Activated CD8-positive, alpha-beta memory T cell treated with anti-CD3 and anti-CD28 coated beads for 4 hours (primary cell): Measurements from ENCODE around the gene EPHB4.
"Not testable (repeated sequence)": the region's sequence is repeated elsewhere in the genome, so short reads cannot be mapped to it uniquely, and the experiment has no call there.

ENCODE experiments used
- DNase-seq, 2 donors: peaks; one replicate each; pipeline ENCODE4 v3.0.0-alpha.2; 2020; ENCODE audit warnings: low read depth in 2 of 2

The EPHB4 gene

DNA sequence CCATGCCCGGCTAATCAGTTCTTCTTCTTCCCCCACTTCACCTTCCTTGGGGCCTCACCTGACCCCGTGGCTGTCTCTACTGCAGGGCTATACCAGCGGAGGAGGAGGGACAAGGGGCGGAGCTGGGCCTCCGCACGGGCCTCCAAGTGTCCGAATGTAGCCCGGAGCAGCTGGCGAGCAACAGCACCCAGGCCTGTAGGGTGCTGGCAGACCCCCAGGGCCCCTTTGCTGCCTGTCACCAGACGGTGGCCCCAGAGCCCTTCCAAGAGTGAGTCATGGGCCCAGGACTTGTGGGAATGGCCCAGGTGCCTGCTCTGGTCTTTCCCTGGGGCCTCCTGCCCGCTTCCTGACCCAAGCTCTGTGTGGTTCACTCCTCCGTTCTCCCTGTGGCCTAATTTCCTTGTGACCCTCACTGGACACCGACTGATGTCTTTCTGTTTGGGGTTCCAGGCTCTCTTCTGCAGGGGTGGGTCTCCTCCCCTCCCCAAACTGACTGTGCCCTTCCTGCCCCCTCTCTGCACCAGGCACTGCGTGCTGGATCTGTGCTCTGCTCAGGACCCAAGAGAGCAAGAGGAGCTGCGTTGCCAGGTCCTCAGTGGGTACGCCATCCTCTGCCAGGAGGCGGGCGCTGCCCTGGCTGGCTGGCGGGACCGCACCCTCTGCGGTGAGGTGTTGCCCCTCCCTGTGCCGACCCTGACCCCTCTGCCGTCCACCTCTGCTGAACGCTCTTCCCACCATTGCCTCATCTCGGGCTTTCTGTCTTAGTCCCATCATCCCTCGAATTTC is 35.2 kb downstream of the EPHB4 start:
- DNase-seq, result no peak

DNA sequence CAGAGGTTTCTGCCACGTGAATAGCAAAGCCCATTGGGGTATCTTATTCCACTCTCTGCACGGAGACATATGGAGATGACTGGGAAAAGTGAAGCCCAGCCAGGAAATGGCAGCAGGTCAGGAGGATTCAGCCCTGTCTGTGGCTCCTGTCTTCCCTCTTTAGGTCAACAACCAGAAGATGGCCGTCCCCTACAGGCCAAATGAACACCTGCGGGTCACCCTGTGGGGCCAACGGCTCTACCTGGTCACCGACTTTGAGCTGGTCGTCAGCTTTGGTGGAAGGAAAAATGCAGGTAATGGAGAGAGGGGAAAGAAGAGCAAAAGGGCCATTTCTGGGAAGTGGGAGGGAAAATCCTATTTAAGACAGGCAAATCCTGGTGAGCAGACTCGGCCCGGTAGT is 38.3 kb downstream of the EPHB4 start:
- no peak for DNase-seq

DNA sequence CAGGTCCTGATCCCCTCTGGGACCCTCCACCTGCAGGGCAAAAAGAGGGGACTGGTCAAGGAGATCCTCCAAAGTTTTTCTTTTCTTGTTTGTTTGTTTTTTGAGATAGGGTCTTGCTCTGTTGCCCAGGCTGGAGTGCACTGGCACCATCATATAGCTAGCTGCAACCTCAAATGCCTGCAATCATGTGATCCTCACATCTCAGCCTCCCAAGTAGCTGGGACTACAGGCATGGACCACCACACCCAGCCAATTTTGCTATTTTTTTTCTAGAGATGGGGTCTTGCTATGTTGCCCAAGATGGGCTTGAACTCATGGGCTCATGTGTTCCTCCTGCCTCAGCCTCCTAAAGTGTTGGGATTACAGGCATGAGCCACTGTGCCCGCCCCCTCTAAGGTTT is 41.0 kb downstream of the EPHB4 start:
- no peak for DNase-seq

DNA sequence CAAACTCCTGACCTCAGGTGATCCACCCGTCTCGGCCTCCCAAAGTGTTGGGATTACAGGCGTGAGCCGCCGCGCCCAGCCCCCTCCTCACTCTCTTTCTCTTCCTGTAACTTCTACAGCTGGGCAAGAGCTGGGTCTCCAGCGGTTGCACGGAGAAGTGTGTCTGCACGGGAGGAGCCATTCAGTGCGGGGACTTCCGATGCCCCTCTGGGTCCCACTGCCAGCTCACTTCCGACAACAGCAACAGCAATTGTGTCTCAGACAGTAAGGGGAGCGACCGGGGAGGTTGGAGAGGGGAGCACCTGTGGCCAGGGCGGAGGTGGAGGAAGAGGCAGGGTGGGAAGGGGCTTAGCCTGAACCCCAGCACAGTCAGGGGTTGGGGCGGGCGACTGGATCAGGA is 41.4 kb downstream of the EPHB4 start:
- DNase-seq, result no peak

DNA sequence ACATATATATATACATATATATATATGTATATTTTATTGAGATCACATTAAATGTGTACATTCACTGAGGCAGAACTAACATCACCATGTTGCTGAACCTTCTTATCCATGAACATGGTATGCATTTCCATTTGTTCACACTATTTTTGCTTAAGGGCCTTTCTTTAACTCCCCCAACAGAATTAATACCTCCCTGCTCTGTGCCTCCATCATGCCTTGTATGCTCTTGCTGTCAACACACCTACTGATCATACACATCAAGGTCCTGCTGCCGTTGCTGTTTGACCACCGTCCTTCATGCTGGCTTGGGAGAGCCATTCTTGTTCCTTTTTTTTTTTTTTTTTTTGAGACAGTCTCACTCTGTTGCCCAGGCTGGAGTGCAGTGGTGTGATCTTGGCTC is 43.5 kb downstream of the EPHB4 start:
- DNase-seq, result no peak

DNA sequence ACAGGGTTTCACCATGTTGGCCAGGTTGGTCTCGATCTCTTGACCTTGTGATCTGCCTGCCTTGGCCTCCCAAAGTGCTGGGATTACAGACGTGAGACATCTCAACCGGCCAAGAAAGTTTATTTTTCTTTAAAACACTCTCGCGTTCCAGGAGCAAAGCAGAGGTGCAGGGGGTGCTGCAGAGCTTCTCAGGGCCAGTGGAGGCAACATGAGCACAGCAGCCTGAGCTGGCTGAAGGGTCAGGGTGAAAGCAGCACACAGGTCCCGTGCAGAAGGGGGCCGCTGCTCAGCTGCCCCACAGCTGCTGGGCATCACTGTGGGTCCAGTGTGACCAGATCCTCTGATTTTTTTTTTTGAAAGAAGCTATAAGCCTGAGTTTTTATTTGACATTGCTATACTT is 46.1 kb downstream of the EPHB4 start:
- no peak for DNase-seq

DNA sequence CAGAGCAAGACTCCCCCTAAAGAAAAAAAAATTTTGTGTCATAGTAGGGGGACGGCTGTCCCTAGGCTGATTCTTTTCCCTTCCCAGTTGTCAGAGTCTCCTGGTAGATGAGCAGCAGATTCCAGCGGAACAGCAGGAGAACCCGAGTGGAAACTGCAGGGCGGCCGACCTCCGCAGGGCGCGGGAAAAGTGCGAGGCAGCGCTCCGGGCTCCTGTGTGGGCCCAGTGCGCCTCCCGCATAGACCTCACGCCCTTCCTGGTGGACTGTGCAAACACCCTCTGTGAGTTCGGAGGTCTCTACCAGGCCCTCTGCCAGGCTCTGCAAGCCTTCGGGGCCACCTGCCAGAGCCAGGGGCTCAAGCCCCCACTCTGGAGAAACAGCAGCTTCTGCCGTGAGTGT is 48.0 kb downstream of the EPHB4 start:
- DNase-seq, result no peak

DNA sequence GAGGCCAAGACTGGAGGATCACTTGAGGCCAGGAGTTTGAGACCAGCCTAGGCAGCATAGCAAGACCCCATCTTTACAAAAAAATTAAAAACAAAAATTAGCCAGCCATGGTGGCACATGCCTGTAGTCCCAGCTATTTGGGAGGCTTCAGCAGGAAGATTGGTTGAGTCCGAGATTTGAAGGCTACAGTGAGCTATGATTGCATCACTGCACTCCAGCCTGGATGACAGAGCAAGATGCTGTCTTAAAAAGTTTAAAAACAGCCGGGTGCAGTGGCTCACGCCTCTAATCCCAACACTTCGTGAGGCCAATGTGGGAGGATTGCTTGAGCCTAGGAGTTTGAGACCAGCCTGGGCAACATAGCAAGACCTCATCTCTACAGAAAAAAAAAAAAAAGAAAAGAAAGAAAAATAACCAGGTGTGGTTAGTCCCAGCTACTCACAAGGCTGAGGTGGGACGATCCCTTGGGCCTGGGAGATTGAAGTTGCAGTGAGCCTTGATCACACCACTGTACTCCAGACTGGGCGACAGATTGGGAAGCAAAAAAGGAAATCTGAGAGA is 49.2 kb downstream of the EPHB4 start:
- DNase-seq, result no peak

DNA sequence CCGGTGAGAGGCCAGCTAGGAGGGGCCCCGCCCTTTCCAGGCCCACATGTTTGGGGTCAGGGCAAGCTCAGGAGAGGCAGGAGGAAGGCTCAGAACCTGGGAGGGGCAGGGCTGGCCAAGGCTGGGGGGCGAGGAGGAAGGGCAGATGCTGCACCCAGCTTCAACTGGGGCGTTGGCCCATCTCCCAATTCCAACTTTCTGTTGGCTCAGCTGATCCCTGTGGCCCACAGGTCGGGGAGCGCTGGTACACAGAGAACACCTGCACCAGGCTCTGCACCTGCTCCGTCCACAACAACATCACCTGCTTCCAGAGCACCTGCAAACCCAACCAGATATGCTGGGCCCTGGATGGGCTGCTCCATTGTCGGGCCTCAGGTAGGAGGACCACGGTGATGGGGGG is 53.8 kb downstream of the EPHB4 start:
- no peak for DNase-seq

DNA sequence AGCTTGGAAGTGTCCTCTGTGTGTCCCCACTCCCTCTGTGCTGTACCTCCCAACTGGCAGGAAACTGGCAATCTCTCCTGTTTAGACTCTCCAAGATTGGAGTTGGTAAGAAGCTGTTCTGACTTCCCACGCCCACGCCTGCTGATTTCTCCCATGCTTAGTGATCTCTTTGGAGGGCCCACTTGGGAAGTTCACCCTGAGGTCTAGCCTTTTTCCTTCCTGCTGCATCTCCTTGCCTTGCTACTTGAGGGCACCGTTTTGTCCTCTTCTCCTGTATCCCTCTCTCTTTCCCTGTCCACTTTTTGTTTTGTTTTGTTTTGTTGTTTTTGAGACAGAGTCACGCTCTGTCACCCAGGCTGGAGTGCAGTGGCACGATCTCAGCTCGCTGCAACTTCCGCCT is 58.5 kb downstream of the EPHB4 start:
- DNase-seq, result no peak

DNA sequence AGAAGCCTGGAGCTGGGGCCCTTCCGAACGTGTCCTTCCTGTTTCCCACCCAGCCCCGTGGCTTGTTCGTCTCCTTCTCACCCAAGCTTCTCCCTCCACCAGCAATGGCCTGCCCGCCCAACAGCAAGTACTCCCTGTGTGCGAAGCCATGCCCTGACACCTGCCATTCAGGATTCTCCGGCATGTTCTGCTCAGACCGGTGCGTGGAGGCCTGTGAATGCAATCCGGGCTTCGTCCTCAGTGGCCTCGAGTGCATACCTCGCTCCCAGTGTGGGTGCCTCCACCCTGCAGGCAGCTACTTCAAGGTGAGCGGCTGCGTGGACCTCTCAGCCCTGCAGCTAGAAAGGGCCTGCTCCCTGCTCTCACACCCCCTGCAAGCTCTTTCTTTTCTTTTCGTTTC is 62.1 kb downstream of the EPHB4 start:
- no peak for DNase-seq

DNA sequence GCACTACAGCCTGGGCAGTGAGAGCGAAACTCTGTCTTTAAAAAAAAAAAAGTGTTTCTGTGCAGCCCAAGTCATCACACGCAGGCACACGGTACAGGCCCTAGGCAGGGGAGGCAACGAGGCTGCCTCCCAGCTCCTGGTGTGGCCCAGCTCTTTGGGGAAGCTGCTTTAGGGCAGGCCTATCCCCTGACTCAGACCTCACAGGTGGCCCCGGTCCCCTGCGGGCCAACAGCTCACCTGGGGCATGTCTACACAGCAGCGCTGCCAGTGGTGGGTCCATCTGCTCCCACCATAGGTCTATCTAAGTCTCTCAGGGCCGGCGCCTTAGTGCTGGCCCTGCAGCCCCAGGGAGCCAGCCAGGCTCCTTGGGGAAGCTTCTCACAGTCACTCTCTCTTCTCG is 62.5 kb downstream of the EPHB4 start:
- DNase-seq, result no peak

DNA sequence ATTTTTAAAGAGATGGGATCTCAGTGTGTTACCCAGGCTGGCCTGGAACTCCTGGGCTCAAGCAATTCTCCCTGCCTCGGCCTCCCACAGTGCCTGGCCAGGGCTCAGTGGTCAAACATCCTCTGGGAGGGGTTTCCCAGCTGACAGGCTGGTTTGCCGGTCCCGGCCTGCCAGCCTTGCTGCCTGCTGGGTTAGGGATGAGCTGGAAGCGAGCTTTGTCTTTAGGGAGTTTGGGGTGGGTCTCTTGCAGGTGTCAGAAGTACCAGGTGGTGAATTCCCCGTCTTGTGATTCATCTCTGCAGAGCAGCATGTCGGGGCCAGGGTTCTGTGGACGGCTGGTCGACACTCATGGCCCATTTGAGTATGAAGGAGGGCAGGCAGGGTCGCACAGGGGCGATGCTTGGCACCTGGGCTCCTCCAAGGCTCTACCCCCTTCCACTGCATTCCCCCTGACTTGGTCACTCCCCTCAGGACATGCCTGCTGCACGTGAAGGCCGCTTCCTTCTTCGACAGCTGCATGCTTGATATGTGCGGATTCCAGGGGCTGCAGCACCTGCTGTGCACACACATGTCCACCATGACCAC is 63.7 kb downstream of the EPHB4 start:
- no peak for DNase-seq

DNA sequence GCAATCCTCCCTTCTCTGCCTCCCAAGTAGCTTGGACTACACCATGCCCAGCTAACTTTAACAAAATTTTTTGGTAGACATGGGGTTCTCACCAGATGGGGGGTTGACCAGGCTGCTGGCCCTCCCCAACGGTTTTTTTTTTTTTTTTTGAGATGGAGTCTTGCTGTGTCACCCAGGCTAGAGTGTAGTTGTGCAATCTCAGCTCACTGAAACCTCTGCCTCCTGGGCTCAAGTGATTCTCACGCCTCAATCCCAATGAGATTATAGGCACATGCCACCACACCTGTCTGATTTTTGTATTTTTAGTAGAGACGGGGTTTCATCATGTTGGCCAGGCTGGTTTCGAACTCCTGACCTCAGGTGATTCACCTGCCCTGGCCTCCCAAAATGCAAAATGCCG is 64.5 kb downstream of the EPHB4 start:
- DNase-seq, result not testable (repeated sequence)

DNA sequence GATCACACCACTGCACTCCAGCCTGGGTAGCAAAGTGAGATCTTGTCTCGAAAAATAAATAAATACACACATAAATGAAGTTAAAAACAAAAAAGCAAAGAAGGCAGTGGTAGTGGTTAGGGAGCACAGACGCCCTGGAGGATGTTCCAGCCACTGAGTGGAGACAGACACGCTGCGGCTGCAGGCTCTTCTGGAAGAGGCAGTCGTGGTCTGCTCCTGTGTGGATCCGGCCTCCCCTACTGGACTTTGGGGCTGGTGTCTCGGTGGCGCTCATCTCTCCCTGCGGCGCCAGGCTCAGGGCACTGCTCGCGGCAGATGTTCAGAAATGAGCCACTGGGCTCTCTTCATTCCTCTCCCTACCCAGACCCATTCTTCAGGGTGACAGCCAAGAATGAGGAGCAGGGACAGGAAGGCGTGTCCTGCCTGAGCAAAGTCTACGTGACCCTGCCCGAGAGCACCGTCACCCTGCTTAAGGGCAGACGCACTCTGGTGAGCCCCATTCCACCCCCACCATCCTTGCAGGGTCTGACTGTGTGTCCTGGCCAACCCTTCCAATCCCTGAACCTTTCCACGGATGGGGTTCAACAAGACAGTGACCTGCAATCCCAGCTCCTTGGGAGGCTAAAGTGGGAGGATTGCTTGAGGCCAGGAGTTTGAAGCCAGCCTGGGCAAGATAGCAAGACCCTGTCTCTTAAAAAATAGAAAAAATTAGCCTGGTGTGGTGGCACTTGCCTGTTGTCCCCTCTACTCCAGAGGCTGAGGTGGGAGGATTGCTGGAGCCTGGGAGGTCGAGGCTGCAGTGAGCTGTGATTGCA is 67.8 kb downstream of the EPHB4 start:
- no peak for DNase-seq

DNA sequence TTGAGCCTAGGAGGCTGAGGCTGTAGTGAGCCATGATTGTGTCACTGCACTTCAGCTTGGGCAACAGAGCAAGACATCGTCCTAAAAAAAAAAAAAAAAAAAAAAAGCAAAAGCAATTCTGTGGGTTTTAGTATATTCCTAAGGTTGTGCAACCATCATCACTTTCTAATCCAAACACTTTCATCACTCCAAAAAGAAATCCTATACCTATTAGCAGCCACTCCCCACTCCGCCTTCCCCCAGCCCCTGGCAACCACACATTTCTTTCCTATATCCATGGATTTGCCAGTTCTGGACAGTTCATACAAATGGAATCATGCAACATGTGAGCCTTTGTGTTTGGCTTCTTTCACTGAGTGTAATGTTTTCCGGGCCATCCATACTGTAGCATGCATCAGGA is 73.6 kb downstream of the EPHB4 start:
- DNase-seq, result no peak

DNA sequence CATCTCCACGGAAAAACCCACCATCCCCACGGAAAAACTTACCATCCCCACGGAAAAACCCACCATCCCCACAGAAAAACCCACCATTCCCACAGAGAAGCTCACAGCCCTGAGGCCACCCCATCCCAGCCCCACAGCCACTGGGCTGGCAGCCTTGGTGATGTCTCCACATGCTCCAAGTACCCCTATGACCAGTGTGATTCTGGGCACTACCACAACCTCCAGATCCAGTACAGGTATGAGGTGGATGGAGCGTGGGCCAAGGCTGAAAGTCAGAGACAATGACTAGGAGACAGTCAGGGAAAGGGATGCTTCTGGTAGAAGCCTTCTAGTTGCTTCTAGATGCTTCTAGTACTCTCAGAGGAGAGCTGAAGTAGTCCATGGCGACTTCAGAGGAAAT is 74.3 kb downstream of the EPHB4 start:
- no peak for DNase-seq
